PFSK-1 (cell line): ENCODE data around the gene CYSTM1.

Experiments
- POLR2AphosphoS5 ChIP-seq: IDR thresholded peaks from 2 replicates; pipeline ENCODE4 v1.6.1; 2012; ENCODE audit warnings: low read depth, mild to moderate bottlenecking, control low read depth, low read length, moderate library complexity
- SIN3A ChIP-seq: IDR thresholded peaks from 2 replicates; pipeline ENCODE4 v1.6.1; 2012; ENCODE audit warnings: mild to moderate bottlenecking, low read length, moderate library complexity, borderline replicate concordance; ENCODE audit not compliant: insufficient read depth

- TF ChIP-seq SIN3A = no peak
- no peak for TF ChIP-seq POLR2AphosphoS5
These were observed 27.1 kb downstream of the CYSTM1 start for GRCh38 chr5:140202078-140202477.
